ENCODE data around the gene SUCO. TPM values are rescaled to one million over a fixed set of nuclear protein-coding genes. Genes with fewer than 3 reads are reported as not detected.
A peak's percentile ranks its signal among the peaks of the same experiment; 100 is the strongest.

The SUCO gene
- total RNA-seq, 1 experiment from 2014 or later, result 37.7 TPM

DNA sequence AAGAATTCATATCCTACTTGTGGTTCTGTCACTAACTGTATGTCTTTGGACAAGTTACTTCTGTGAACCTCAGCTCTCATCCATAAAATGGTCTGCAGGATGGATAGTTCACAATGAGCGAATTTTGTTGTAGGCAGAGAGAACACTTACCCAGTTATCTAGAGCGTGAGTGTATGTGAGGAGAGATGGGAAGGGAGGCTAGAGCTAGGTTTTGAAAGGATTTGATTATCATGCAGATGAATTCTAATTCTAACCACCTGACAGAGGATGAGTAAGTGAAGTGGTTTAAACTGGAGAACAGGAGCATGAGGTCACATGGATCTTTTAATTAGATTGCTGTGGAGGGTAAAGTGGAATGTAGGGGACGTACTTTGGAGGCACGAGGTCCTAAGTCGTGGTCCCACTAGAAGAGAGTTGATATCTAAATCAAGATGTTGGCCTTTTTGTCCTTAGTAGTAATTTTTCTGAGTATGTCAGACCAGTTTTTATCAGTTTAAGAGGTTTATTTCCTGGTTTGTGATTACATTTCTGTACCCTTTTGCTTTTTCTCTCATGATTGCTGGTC lies 5.0 kb downstream of the SUCO start:
- Histone ChIP-seq H3T11ph (ENCODE audit: low read length) (no peak overlapping the region), H2BK12ac (ENCODE audit: insufficient read length, low read depth, low read length) (no peak overlapping the region), H2AK5ac (ENCODE audit: insufficient read length, low read length) (no peak overlapping the region), H3K23me2 (ENCODE audit: insufficient read length, low read depth, low read length, poor library complexity, severe bottlenecking) (peaks cover 5% of the 10 kb centered on the region), H2BK15ac (ENCODE audit: low read depth, low read length) (no peak overlapping the region), H3K79me1 (ENCODE audit: insufficient read depth, low read depth, low read length, poor library complexity, severe bottlenecking) (no peaks in the 10 kb centered on the region), H3K4me1 (ENCODE audit: insufficient read depth, low read length) (peaks cover 5% of the 10 kb centered on the region; the same call in 1 of the 2 replicates), H3K14ac (ENCODE audit: insufficient read depth, low read length) (no peak overlapping the region; the same call in 1 of the 2 replicates), H3K9me3 (ENCODE audit: control insufficient read depth, low read depth, low read length) (no peaks in the 10 kb centered on the region), H4K91ac (ENCODE audit: insufficient read length, low read depth, low read length) (no peak overlapping the region), H4K5ac (ENCODE audit: insufficient read length, low read depth, low read length) (no peak overlapping the region), H3K4me2 (ENCODE audit: insufficient read depth, insufficient read length, low read length) (peak overlapping the region; percentile 59), H2BK120ac (ENCODE audit: low read depth, low read length, poor library complexity, severe bottlenecking) (no peak overlapping the region), H3K23ac (ENCODE audit: insufficient read length, low read depth, low read length) (no peak overlapping the region), H3K27me3 (ENCODE audit: insufficient read depth, low read length) (no peaks in the 10 kb centered on the region), H2BK5ac (ENCODE audit: insufficient read length, low read length) (no peak overlapping the region), H3K56ac (ENCODE audit: insufficient read length, low read depth, low read length) (no peak overlapping the region), H4K20me1 (ENCODE audit: control insufficient read depth, insufficient read depth, insufficient read length) (no peaks in the 10 kb centered on the region), H3K27ac (ENCODE audit: insufficient read length, low read depth, low read length) (peak overlapping the region; percentile 91), H3K18ac (ENCODE audit: insufficient read length, low read depth, low read length) (no peak overlapping the region), H4K8ac (replicated peaks; ENCODE audit: insufficient read length, low read depth, low read length) (no peak overlapping the region), H3K4ac (ENCODE audit: low read depth, low read length) (no peak overlapping the region), H3K79me2 (ENCODE audit: insufficient read depth, low read length) (peaks cover 51% of the 10 kb centered on the region), H3K9ac (ENCODE audit: extremely low read depth, insufficient read length, low read length) (peak overlapping the region; percentile 42), H2AFZ (ENCODE audit: low read length) (no peak overlapping the region), H2BK20ac (ENCODE audit: low read depth, low read length, poor library complexity, severe bottlenecking) (no peak overlapping the region)
- no peaks in the 10 kb centered on the region for H3K9me3 Mint-ChIP-seq
- TF ChIP-seq CTCF (conservative IDR thresholded peaks at IDR 0.05), result no peak
- peak; percentile 32 for DNase-seq
- WGBS (ENCODE audit: extremely low coverage, insufficient read length, low lambda C conversion rate), result no CpG with 5 or more reads among the region's 5 CpGs
- H3K27me3 Mint-ChIP-seq (ENCODE audit: low read depth), result no peaks in the 10 kb centered on the region
- peak overlapping the region; percentile 33 to 93 (median 78); a peak in 6 of 7 replicates for H3K27ac Mint-ChIP-seq
- peaks cover 0 to 3% (median 2%) of the 10 kb centered on the region in 3 experiments; a peak in 2 of 7 replicates for H3K36me3 Mint-ChIP-seq (ENCODE audit: insufficient read depth in 1 of 3, low read depth in 3 of 3)
- peak overlapping the region; percentile 4 to 56 for H3K4me3 Mint-ChIP-seq
- peaks cover 63 to 66% of the 10 kb centered on the region in 2 experiments for H3K4me1 Mint-ChIP-seq

Measured in H9 (cell line).